ENCODE results near the gene CBX6. TPM values are rescaled to one million over a fixed set of nuclear protein-coding genes. Genes with fewer than 3 reads are reported as not detected.

CBX6 gene
- total and polyA plus RNA-seq, 2 of the 8 experiments (the other 6 are each of a cell fraction or from before 2014, with no cell fraction given) = 10.6 to 27.5 TPM

DNA sequence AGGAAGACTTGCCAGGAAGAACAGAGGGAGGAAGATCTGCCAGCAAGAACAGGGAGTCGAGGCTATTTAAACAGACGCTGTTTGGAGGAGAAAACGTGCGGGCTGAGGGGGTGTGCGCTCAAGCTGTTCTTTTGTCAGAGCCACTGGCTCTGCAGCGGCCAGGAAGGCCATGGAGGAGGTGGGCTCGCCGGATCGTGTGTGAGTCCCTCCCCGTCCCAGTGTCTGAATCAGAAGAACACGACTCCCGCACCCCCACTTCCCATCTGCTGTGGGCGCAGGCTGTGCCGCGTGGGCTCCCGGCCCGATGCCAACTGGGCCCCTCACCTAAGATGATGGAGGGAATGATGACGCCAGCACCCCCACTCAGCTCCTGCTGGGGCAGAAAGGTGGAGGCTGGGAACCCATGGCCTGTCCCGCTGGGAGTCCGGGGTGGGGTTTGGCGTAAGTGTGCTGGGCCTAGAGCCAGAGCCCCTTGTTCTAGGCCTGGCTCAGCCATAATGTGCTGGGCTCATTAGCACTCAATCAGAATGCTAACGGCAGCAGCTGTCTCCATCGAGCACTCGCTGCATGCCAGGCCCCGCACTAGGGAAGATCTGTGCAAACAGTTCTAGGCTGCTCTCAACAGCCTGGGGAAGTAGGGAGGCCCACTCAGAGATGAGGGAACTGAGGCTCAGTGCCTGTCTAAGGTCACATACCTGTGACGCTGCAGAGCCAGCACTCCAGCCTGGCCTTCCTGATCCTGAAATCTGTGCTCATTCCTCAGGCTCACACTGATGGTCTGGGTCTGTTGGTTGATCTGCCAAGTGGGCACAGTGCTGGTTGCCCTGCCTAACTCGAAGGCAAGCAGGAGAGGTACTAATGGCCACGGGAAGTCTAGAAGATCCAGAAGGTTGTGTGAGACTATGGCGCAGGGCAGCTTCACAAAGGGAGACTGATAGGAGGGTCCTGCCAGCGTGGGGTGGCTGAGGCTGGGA is 39.7 kb downstream of the CBX6 start:
- Histone ChIP-seq H3K14ac (ENCODE audit: insufficient read length) (no peak overlapping the region), H2BK5ac (ENCODE audit: low read depth, low read length) (no peak overlapping the region)
- FAIRE-seq = no peak

More for the DNA sequence above, 39.7 kb downstream of the CBX6 start:
- no peak for DNase-seq (ENCODE audit: low read depth in 1 of 2, low spot score in 2 of 2)
- 85% methylated on average over 30 of the region's 30 CpGs; no CpG with 5 or more reads in 1 of the 2 experiments for WGBS, 2 experiments (ENCODE audit: extremely low coverage in 1 of 2, insufficient coverage in 1 of 2, insufficient read length in 1 of 2, insufficient replicate concordance in 2 of 2, low coverage in 1 of 2, low lambda C conversion rate in 2 of 2, missing lambda C conversion rate in 1 of 2)
- Histone ChIP-seq H3K79me1 (ENCODE audit: low read depth, low read length) (no peaks in the 10 kb centered on the region), H3K18ac (ENCODE audit: extremely low read depth, low read length) (no peak overlapping the region), H3K4ac (replicated peaks; ENCODE audit: insufficient read length, low read depth, low read length) (no peak overlapping the region), H4K20me1 (replicated peaks in 1 of 2; ENCODE audit: control insufficient read depth in 1 of 2, insufficient read depth in 2 of 2, low read length in 2 of 2) (peaks cover 0 to 3% of the 10 kb centered on the region in 2 experiments), H3K27me3 (replicated peaks in 1 of 4; ENCODE audit: control insufficient read depth in 3 of 4, extremely low read depth in 1 of 4, insufficient read depth in 3 of 4, low read length in 3 of 4) (no peaks in the 10 kb centered on the region), H2BK20ac (ENCODE audit: low read length) (no peak overlapping the region), H3K4me1 (replicated peaks in 1 of 4; ENCODE audit: control insufficient read depth in 3 of 4, insufficient read depth in 4 of 4, low read length in 3 of 4) (peaks cover 0 to 11% (median 5%) of the 10 kb centered on the region in 4 experiments; a peak in 5 of 7 replicates), H3K4me3 (ENCODE audit: extremely low read depth in 1 of 4, insufficient read depth in 2 of 4, low read depth in 3 of 4, low read length in 4 of 4) (no peak overlapping the region), H3K9me3 (ENCODE audit: insufficient read depth in 2 of 2, low read depth in 1 of 2, low read length in 1 of 2) (no peaks in the 10 kb centered on the region), H2BK12ac (ENCODE audit: low read depth, low read length) (0 out of 2 replicates have a peak overlapping the region, but pooled peaks have one; percentile 5), H4K91ac (replicated peaks; ENCODE audit: insufficient read length, low read length) (no peak overlapping the region), H3K4me2 (ENCODE audit: insufficient read depth in 1 of 2, low read depth in 2 of 2, low read length in 2 of 2) (no peak overlapping the region), H2BK120ac (replicated peaks; ENCODE audit: low read depth, low read length) (no peak overlapping the region), H3K36me3 (ENCODE audit: control insufficient read depth in 2 of 4, insufficient read depth in 4 of 4, low read length in 3 of 4) (no peaks in the 10 kb centered on the region), H4K8ac (ENCODE audit: extremely low read depth, insufficient read depth, low read length) (no peak overlapping the region; the same call in 1 of the 2 replicates), H3K23me2 (ENCODE audit: low read depth, low read length) (peaks cover 1% of the 10 kb centered on the region; the same call in 1 of the 2 replicates), H4K5ac (ENCODE audit: insufficient read length, low read depth, low read length) (no peak overlapping the region), H3K23ac (ENCODE audit: insufficient read length) (no peak overlapping the region), H3K27ac (ENCODE audit: low read depth, low read length) (no peak overlapping the region), H3K56ac (replicated peaks; ENCODE audit: insufficient read length, low read depth, low read length) (no peak overlapping the region), H3K9ac (replicated peaks in 1 of 4; ENCODE audit: extremely low read depth in 1 of 4, low read depth in 3 of 4, low read length in 3 of 4) (no peak overlapping the region), H2AFZ (ENCODE audit: low read length) (no peak overlapping the region), H2AK5ac (ENCODE audit: low read depth, low read length) (no peak overlapping the region), H3K79me2 (ENCODE audit: control insufficient read depth in 1 of 2, insufficient read depth in 2 of 2, low read length in 2 of 2) (no peaks in the 10 kb centered on the region), H2BK15ac (ENCODE audit: low read length) (no peak overlapping the region)
- TF ChIP-seq CREB1 (IDR thresholded peaks at IDR 0.05) (no peak), KDM4A (IDR thresholded peaks at IDR 0.05; ENCODE audit: low read depth, low read length, severe bottlenecking) (no peak), ASH2L (IDR thresholded peaks at IDR 0.05; ENCODE audit: low read length) (no peak), FOSL1 (IDR thresholded peaks at IDR 0.05; ENCODE audit: insufficient read depth, low read depth, low read length) (no peak), CBX8 (IDR thresholded peaks at IDR 0.05; ENCODE audit: borderline replicate concordance, low read depth, low read length) (no peak), SP2 (IDR thresholded peaks at IDR 0.05; ENCODE audit: low read length) (no peak), EGR1 (IDR thresholded peaks at IDR 0.05; ENCODE audit: borderline replicate concordance, low read depth, low read length) (no peak)
- TF ChIP-seq, protein P1, sequence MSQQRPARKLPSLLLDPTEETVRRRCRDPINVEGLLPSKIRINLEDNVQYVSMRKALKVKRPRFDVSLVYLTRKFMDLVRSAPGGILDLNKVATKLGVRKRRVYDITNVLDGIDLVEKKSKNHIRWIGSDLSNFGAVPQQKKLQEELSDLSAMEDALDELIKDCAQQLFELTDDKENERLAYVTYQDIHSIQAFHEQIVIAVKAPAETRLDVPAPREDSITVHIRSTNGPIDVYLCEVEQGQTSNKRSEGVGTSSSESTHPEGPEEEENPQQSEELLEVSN (IDR thresholded peaks at IDR 0.05) = no peak
- CTCF ChIA-PET (ENCODE audit: partially characterized antibody) = interaction anchor here (0.7 to 2.2 kb wide), 2 partner anchors 63 kb away, joined by 3 to 11 read pairs; no protein-coding TSS in a partner anchor
- POLR2A ChIA-PET (ENCODE audit: partially characterized antibody) = interaction anchor here (1.4 kb wide), 1 partner anchor 11 kb away, joined by 5 read pairs; the partner anchor contains the start of gene NPTXR
